Measurements from ENCODE around the gene MPV17. TPM values are rescaled to one million over a fixed set of nuclear protein-coding genes. Genes with fewer than 3 reads are reported as not detected.

Gene MPV17
- total RNA-seq, 1 experiment from 2014 or later, result 51.5 TPM

DNA sequence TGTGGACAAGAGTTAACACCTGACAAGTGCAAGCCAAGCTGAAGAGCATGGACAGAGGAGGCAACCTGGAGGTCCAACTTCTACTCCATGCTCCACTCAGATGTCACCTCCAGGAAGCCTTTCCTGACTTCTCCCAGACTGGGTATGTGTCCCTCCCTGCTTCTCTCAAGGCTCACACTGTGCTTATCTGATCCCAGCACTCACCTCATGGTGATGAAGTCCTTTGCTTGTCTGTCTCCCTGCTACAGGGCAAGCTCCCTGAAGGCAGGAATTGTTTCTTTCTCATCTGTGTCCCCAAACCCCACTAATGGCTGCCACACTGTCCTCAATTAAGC is 57.4 kb downstream of the MPV17 start:
- H3K4me1 Mint-ChIP-seq, result peaks cover 26% of the 10 kb centered on the region
- H3K4me3 Mint-ChIP-seq, result peak overlapping the region; percentile 36
- ChIA-PET POLR2A (interaction anchor here (0.6 kb wide), 1 partner anchor 12 kb away, joined by 11 read pairs; no protein-coding TSS in a partner anchor), CTCF (interaction anchor here (0.7 to 7.7 kb wide), 12 partner anchors 8 to 131 kb away, joined by 3 to 124 read pairs (median 7); partner anchors contain the start of genes DNAJC5G, EIF2B4, PREB and TRIM54)
- H3K9me3 Mint-ChIP-seq, result peaks cover 8% of the 10 kb centered on the region
- no peak for DNase-seq (ENCODE audit: low spot score)
- TF ChIP-seq, protein P1, sequence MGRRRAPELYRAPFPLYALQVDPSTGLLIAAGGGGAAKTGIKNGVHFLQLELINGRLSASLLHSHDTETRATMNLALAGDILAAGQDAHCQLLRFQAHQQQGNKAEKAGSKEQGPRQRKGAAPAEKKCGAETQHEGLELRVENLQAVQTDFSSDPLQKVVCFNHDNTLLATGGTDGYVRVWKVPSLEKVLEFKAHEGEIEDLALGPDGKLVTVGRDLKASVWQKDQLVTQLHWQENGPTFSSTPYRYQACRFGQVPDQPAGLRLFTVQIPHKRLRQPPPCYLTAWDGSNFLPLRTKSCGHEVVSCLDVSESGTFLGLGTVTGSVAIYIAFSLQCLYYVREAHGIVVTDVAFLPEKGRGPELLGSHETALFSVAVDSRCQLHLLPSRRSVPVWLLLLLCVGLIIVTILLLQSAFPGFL (CRISPR knock-in tag; IDR thresholded peaks at IDR 0.05; ENCODE audit: borderline replicate concordance), result no peak
- no peak for TF ChIP-seq ATF6 (CRISPR knock-in tag; IDR thresholded peaks at IDR 0.05)
- no peak for TF ChIP-seq ZMAT4 (CRISPR knock-in tag; IDR thresholded peaks at IDR 0.05)
- TF ChIP-seq RELA (CRISPR knock-in tag; IDR thresholded peaks at IDR 0.05; ENCODE audit: borderline replicate concordance), result no peak
- no peak for TF ChIP-seq TEAD4 (CRISPR knock-in tag; IDR thresholded peaks at IDR 0.05)
- TF ChIP-seq OVOL2 (CRISPR knock-in tag; IDR thresholded peaks at IDR 0.05; ENCODE audit: borderline replicate concordance), result no peak
- TF ChIP-seq, protein P2, sequence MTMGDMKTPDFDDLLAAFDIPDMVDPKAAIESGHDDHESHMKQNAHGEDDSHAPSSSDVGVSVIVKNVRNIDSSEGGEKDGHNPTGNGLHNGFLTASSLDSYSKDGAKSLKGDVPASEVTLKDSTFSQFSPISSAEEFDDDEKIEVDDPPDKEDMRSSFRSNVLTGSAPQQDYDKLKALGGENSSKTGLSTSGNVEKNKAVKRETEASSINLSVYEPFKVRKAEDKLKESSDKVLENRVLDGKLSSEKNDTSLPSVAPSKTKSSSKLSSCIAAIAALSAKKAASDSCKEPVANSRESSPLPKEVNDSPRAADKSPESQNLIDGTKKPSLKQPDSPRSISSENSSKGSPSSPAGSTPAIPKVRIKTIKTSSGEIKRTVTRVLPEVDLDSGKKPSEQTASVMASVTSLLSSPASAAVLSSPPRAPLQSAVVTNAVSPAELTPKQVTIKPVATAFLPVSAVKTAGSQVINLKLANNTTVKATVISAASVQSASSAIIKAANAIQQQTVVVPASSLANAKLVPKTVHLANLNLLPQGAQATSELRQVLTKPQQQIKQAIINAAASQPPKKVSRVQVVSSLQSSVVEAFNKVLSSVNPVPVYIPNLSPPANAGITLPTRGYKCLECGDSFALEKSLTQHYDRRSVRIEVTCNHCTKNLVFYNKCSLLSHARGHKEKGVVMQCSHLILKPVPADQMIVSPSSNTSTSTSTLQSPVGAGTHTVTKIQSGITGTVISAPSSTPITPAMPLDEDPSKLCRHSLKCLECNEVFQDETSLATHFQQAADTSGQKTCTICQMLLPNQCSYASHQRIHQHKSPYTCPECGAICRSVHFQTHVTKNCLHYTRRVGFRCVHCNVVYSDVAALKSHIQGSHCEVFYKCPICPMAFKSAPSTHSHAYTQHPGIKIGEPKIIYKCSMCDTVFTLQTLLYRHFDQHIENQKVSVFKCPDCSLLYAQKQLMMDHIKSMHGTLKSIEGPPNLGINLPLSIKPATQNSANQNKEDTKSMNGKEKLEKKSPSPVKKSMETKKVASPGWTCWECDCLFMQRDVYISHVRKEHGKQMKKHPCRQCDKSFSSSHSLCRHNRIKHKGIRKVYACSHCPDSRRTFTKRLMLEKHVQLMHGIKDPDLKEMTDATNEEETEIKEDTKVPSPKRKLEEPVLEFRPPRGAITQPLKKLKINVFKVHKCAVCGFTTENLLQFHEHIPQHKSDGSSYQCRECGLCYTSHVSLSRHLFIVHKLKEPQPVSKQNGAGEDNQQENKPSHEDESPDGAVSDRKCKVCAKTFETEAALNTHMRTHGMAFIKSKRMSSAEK (CRISPR knock-in tag; IDR thresholded peaks at IDR 0.05; ENCODE audit: borderline replicate concordance), result no peak
- no peak for TF ChIP-seq ZBTB43 (CRISPR knock-in tag; IDR thresholded peaks at IDR 0.05)
- no peak for TF ChIP-seq USF2 (CRISPR knock-in tag; IDR thresholded peaks at IDR 0.05)
- no peak for TF ChIP-seq JAZF1 (CRISPR knock-in tag; IDR thresholded peaks at IDR 0.05)
- no peak for TF ChIP-seq SMAD3 (CRISPR knock-in tag; IDR thresholded peaks at IDR 0.05; ENCODE audit: borderline replicate concordance)
- no peak for TF ChIP-seq RORB (CRISPR knock-in tag; IDR thresholded peaks at IDR 0.05)
- ATAC-seq, result no peak
- no peak overlapping the region for H3K27ac Mint-ChIP-seq
- H3K36me3 Mint-ChIP-seq, result no peaks in the 10 kb centered on the region
- peaks cover 21% of the 10 kb centered on the region for H3K27me3 Mint-ChIP-seq (ENCODE audit: low read depth)

GRCh38 chr2:27264753-27265535 is 58.0 kb downstream of the MPV17 start:
- Mint-ChIP-seq H3K36me3 (no peaks in the 10 kb centered on the region), H3K4me1 (peaks cover 26% of the 10 kb centered on the region), H3K27ac (no peak overlapping the region), H3K4me3 (peak overlapping the region; percentile 93), H3K9me3 (peaks cover 5% of the 10 kb centered on the region), H3K27me3 (ENCODE audit: low read depth) (peaks cover 27% of the 10 kb centered on the region)
- DNase-seq (ENCODE audit: low spot score), result peak; percentile 86
- CTCF ChIA-PET, result interaction anchor here (0.7 to 7.7 kb wide), 13 partner anchors 8 to 131 kb away, joined by 3 to 124 read pairs (median 6); partner anchors contain the start of genes DNAJC5G, EIF2B4, PREB and TRIM54
- peak; percentile 57 for ATAC-seq
- POLR2A ChIA-PET, result interaction anchor here (0.6 kb wide), 1 partner anchor 12 kb away, joined by 11 read pairs; no protein-coding TSS in a partner anchor
- TF ChIP-seq NR2C2 (CRISPR knock-in tag; IDR thresholded peaks at IDR 0.05) (no peak), MAX (CRISPR knock-in tag; IDR thresholded peaks at IDR 0.05) (peak; percentile 98), TP53 (CRISPR knock-in tag; IDR thresholded peaks at IDR 0.05) (no peak), SOX15 (CRISPR knock-in tag; IDR thresholded peaks at IDR 0.05) (no peak), ZNF263 (CRISPR knock-in tag; IDR thresholded peaks at IDR 0.05; ENCODE audit: low read depth) (peak; percentile 55)
- TF ChIP-seq, protein P3, sequence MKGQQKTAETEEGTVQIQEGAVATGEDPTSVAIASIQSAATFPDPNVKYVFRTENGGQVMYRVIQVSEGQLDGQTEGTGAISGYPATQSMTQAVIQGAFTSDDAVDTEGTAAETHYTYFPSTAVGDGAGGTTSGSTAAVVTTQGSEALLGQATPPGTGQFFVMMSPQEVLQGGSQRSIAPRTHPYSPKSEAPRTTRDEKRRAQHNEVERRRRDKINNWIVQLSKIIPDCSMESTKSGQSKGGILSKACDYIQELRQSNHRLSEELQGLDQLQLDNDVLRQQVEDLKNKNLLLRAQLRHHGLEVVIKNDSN (CRISPR knock-in tag; IDR thresholded peaks at IDR 0.05), result peak; percentile 91
- TF ChIP-seq, protein P4, sequence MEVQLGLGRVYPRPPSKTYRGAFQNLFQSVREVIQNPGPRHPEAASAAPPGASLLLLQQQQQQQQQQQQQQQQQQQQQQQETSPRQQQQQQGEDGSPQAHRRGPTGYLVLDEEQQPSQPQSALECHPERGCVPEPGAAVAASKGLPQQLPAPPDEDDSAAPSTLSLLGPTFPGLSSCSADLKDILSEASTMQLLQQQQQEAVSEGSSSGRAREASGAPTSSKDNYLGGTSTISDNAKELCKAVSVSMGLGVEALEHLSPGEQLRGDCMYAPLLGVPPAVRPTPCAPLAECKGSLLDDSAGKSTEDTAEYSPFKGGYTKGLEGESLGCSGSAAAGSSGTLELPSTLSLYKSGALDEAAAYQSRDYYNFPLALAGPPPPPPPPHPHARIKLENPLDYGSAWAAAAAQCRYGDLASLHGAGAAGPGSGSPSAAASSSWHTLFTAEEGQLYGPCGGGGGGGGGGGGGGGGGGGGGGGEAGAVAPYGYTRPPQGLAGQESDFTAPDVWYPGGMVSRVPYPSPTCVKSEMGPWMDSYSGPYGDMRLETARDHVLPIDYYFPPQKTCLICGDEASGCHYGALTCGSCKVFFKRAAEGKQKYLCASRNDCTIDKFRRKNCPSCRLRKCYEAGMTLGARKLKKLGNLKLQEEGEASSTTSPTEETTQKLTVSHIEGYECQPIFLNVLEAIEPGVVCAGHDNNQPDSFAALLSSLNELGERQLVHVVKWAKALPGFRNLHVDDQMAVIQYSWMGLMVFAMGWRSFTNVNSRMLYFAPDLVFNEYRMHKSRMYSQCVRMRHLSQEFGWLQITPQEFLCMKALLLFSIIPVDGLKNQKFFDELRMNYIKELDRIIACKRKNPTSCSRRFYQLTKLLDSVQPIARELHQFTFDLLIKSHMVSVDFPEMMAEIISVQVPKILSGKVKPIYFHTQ (CRISPR knock-in tag; IDR thresholded peaks at IDR 0.05), result no peak
